ENCODE measurements around the gene TMEFF2.

DNA sequence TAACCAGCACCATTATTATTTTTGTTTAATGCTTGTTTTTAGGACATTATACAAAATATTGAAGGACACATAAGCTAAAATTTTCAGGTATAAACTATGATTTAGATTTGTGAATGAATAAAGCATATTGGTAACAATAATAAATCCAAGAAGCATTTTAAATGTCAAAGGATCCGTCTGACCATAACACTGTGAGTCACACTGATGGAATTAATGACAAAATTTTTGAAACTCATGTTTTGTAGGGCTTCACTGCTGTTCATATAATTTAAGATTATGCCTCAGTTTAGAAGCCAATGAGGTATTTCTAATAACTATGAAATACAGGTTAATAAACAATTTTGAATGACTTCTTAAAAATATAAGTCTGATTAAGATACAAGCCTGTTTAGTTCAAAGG lies 124.6 kb downstream of the TMEFF2 start:
- TF ChIP-seq, protein P1, sequence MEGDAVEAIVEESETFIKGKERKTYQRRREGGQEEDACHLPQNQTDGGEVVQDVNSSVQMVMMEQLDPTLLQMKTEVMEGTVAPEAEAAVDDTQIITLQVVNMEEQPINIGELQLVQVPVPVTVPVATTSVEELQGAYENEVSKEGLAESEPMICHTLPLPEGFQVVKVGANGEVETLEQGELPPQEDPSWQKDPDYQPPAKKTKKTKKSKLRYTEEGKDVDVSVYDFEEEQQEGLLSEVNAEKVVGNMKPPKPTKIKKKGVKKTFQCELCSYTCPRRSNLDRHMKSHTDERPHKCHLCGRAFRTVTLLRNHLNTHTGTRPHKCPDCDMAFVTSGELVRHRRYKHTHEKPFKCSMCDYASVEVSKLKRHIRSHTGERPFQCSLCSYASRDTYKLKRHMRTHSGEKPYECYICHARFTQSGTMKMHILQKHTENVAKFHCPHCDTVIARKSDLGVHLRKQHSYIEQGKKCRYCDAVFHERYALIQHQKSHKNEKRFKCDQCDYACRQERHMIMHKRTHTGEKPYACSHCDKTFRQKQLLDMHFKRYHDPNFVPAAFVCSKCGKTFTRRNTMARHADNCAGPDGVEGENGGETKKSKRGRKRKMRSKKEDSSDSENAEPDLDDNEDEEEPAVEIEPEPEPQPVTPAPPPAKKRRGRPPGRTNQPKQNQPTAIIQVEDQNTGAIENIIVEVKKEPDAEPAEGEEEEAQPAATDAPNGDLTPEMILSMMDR (IDR thresholded peaks at IDR 0.05), result no peak
- TF ChIP-seq TAF1 (IDR thresholded peaks at IDR 0.05; ENCODE audit: borderline replicate concordance, low read depth, low read length), result no peak
